SW480 (cell line): ENCODE measurements around the gene REX1BD.

Source experiments
- DNase-seq: peaks from one replicate; pipeline ENCODE4 v3.0.0-alpha.2; 2016; ENCODE audit warnings: low spot score

Gene REX1BD

DNA sequence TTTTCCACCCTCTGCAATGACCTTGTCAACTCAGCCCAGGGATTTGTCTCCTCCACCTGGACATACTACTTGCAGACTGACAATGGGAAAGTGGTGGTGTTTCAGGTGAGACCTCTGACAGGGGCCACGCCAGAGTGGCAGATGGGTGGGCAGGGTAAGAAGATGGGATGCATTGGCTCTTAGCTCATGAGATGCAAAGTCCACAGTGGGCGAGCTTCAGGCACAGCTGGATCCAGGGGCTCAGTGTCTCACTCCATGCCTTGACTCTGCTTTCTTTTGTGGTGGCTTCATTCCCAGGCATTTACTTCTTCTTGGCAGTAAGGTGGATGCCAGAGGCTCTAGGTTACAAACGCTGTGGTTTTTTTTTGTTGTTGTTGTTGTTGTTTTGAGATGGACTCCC lies 27.4 kb downstream of the REX1BD start:
- DNase-seq, result no peak

DNA sequence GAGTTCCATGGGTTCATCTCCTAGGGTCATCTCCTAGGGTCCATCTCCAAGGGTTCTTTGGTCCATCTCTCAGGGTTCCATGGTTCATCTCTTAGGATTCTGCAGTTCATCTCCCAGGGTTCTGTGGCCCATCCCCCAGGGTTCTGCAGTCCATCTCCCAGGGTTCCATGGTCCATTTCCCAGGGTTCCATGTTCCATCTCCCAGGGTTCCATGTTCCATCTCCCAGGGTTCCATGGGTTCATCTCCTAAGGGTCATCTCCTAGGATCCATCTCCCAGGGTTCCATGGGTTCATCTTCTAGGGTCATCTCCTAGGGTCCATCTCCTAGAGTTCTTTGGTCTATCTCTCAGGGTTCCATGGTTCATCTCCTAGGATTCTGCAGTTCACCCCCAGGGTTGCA lies 29.0 kb downstream of the REX1BD start:
- DNase-seq, result no peak

- DNase-seq, result no peak
These were observed 29.6 kb downstream of the REX1BD start for GRCh38 chr19:18618236-18618635.

DNA sequence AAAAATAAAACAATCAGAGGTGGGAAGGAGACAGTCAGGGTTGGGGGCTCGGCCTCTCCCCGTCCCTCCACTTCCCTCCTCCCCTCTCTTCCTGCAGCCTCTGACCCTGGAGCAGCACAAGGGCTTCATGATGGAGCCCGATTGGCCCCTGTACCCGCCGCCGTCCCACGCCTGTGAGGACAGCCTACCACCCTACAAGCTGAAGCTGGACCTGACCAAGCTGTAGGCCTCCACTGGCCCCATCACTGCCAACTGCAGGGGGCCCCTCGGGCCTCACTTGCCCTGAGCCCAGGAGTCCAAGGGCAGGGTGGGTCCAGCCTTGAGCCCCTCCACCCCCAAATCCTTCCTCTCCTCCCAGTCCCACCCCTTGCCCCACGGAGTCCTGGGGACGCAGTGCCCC lies 31.7 kb downstream of the REX1BD start:
- no peak for DNase-seq

DNA sequence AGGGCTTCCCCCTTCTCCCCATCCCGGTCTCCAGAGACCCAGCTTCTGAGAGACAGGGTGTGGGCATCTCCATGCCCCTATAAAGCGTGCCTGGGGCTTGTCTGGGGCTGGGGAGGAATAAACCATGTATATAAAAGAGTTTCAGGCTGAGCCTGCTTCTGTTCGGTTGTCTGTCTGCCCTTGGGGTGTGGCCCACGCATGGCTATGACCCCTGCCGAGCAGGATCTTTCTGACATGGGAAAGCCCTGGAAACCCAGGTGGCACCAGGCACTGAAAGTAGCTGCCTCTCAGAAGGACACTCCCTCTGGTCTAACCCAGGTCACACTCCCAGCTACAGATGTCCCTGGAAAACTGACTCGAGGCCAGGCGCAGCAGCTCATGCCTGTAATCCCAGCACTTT lies 32.3 kb downstream of the REX1BD start:
- DNase-seq, result no peak

DNA sequence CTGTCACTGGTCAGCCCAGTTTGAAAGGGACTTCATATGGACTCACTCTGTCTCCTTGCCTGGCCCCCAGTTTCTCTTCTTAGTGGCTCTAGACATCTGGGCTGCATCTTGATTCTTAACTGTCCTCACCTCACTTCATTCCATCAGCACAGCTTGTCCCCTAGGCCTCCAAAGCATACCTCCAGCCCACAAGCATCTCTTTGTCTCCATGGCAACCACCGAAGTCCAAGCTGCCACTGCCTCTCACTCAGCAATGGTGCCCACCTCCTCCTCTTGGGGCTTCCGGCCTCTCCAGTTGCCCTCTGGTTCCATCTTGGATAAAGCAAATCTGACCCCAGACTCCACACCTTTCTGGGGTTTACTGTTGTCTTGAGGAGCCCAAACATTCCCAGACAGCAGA lies 38.3 kb downstream of the REX1BD start:
- DNase-seq, result no peak

- DNase-seq, result no peak
These were observed 40.8 kb downstream of the REX1BD start for GRCh38 chr19:18629166-18630088.

GRCh38 chr19:18633321-18633720 lies 44.7 kb downstream of the REX1BD start:
- peak; percentile 21 for DNase-seq

DNA sequence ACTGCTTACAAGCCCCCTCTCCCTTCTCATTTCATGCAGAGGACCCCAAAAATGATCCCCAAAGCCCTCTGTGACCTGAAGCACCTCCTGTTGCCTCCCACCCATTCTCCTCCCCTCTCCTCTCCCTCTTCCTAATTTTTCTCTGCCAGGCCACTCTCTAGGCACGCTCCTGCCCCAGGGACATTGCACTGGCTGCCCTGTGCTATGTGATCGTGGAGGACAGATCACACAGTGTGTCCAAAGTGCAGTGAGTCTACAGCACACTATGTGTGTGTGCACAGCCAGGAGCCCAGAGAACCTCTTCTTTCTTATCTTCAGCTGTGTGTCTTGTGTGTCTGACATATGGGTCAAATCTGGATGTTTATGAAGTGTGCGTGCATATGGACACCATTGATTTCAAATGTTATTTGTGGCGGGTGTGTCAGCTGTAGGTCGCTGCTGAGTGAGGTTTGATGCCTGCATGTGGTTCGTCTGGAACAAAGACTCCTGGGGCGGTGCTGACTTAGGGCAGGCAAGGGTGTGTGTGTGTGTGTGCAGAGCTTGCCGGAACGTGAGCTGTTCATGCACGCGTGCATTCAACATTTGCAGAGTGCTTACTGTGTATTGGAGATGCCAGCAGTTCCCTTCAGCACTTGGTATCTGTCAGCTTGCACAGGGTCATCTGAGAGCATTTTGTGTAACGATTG lies 46.2 kb downstream of the REX1BD start:
- peak; percentile 61 for DNase-seq

- DNase-seq, result no peak
These were observed 47.2 kb downstream of the REX1BD start for GRCh38 chr19:18635831-18636182.

DNA sequence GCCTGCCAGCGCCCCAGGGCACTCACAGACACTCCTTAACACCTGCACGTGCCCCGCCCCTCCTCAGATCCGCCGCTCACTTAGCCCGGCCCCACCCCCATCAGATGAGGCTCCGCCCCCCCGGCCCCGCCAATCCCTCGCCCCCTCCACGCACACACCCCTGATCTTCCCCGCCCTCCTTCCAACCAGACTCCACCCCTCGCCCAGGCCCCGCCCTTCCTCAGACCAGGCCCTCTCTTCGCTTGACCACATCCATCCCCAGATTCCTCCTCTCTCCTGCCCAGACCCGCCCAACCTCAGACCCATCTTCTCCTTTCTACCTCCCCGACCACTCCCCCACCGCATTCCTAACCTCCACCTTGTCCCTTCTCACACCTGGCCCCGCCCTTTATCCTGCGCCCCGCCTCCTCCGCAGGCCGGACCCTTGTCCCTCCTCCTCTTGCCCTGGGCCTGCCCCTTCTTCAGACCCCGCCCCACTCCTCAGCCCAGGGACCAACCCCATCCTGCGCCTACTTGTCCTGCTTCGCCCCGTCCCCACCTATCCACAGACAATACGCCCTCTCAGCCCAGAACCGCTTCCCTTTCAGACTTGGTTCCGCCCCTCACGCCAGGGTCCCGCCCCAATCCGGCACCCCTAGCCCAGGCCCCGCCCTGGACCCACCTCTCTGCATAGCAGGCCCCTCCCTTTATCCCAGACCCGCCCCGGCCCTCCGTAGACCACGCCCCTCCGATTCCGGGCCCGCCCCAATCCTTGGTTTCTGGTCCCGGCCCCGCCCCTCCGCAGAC lies 47.8 kb downstream of the REX1BD start:
- peak; percentile 94 for DNase-seq

- no peak for DNase-seq
These were observed 48.5 kb downstream of the REX1BD start, which contains the start of gene KLHL26 for GRCh38 chr19:18636969-18637629. Gene KLHL26, plus strand, starts transcription at chr19:18637028. Its CDS starts 27 bp downstream, at chr19:18637055.

- DNase-seq, result peak; percentile 18
These were observed 49.4 kb downstream of the REX1BD start for GRCh38 chr19:18637673-18638630.

GRCh38 chr19:18639706-18640243 lies 51.2 kb downstream of the REX1BD start:
- DNase-seq, result no peak
